GM23248 (cell line): ENCODE data around the gene CALHM2. TPM values are rescaled to one million over a fixed set of nuclear protein-coding genes. Genes with fewer than 3 reads are reported as not detected.

Source experiments
- DNase-seq: peaks from one replicate; pipeline ENCODE4 v3.0.0-alpha.2; 2015
- H2AFZ ChIP-seq: fragments of 200-600 bp; sonication (generic); 2 replicates; pipeline ENCODE4 v1.6.1; 2016; ENCODE audit warnings: antibody characterized with exemption
- H3F3A ChIP-seq: fragments of 200-600 bp; sonication (generic); 2 replicates; pipeline ENCODE4 v1.6.1; 2016; ENCODE audit warnings: mild to moderate bottlenecking, antibody characterized with exemption, mixed run types; ENCODE audit not compliant: insufficient read depth
- H3K27ac ChIP-seq: fragments of 200-600 bp; sonication (generic); 2 replicates; pipeline ENCODE4 v1.5.1; 2016; ENCODE audit warnings: mild to moderate bottlenecking
- H3K27me3 ChIP-seq: fragments of 200-600 bp; sonication (generic); replicated peaks from 2 replicates; pipeline ENCODE4 v1.6.1; 2016; ENCODE audit warnings: mild to moderate bottlenecking; ENCODE audit not compliant: insufficient read depth
- H3K36me3 ChIP-seq: fragments of 200-600 bp; sonication (generic); 2 replicates; pipeline ENCODE4 v1.6.1; 2016; ENCODE audit warnings: low read depth, mild to moderate bottlenecking
- H3K4me1 ChIP-seq: fragments of 200-600 bp; sonication (generic); 2 replicates; pipeline ENCODE4 v1.6.1; 2016; ENCODE audit warnings: mild to moderate bottlenecking; ENCODE audit not compliant: insufficient read depth
- H3K4me2 ChIP-seq: fragments of 200-600 bp; sonication (generic); one replicate; pipeline ENCODE4 v1.6.1; 2016; ENCODE audit warnings: mild to moderate bottlenecking; ENCODE audit not compliant: unreplicated experiment
- H3K4me3 ChIP-seq: fragments of 200-600 bp; sonication (generic); 2 replicates; pipeline ENCODE4 v1.5.1; 2016; ENCODE audit warnings: mild to moderate bottlenecking
- H3K79me2 ChIP-seq: fragments of 200-600 bp; sonication (generic); 2 replicates; pipeline ENCODE4 v1.6.1; 2016; ENCODE audit warnings: mild to moderate bottlenecking; ENCODE audit not compliant: insufficient read depth
- H3K9ac ChIP-seq: fragments of 200-600 bp; sonication (generic); 2 replicates; pipeline ENCODE4 v1.6.1; 2016; ENCODE audit warnings: mild to moderate bottlenecking
- H3K9me2 ChIP-seq: fragments of 200-600 bp; sonication (generic); 2 replicates; pipeline ENCODE4 v1.6.1; 2016; ENCODE audit warnings: mixed run types, mild to moderate bottlenecking, moderate library complexity; ENCODE audit not compliant: insufficient read depth
- H3K9me3 ChIP-seq: fragments of 200-600 bp; sonication (generic); one replicate; pipeline ENCODE4 v1.6.1; 2017; ENCODE audit warnings: low read depth
- H4K20me1 ChIP-seq: fragments of 200-600 bp; sonication (generic); 2 replicates; pipeline ENCODE4 v1.6.0; 2016; ENCODE audit not compliant: insufficient read depth
- EZH2 ChIP-seq: fragments of 200-600 bp; sonication (generic); IDR thresholded peaks from 2 replicates; pipeline ENCODE4 v1.6.1; 2018; ENCODE audit warnings: antibody characterized with exemption, mild to moderate bottlenecking; ENCODE audit not compliant: insufficient read depth, poor library complexity, severe bottlenecking
- EZH2phosphoT487 ChIP-seq: fragments of 200-600 bp; sonication (generic); IDR thresholded peaks from 2 replicates; pipeline ENCODE4 v1.6.1; 2018; ENCODE audit warnings: antibody characterized with exemption, moderate library complexity, mild to moderate bottlenecking, low read depth; ENCODE audit not compliant: insufficient read depth
- WGBS, 2 experiments: methylation state at CpG; one replicate each; pipeline ENCODE4 v1.1.6; 2015 to 2017; ENCODE audit warnings: low lambda C conversion rate in 2 of 2, low coverage in 1 of 2; ENCODE audit errors: missing lambda C conversion rate in 2 of 2; 5-methylcytosine and 5-hydroxymethylcytosine counted together
- in situ Hi-C: fragments of 300-500 bp; cut with MboI; formaldehyde crosslinking; loops from 2 replicates; pipeline ENCODE4 v1.15.0; 2020
- polyA plus RNA-seq: library from polyadenylated mRNA; unstranded; fragments of >200 nt; fragmentation: Nextera tagmentation; extraction: Ambion mirVana; gene quantifications from 2 replicates; pipeline ENCODE4 v1.2.1, GENCODE V29; 2016
- total RNA-seq: library from RNA; depleted of rRNA; stranded (reverse); fragments of >200 nt; shearing (Covaris generic); gene quantifications from 2 replicates; pipeline ENCODE4 v1.2.3, GENCODE V29; 2014

The CALHM2 gene
- total and polyA plus RNA-seq, 2 experiments from 2014 or later = 74.3 to 78.6 TPM

- Histone ChIP-seq H2AFZ (peak within 1 kb of the TSS; percentile 59), H3K27me3 (peaks cover 36% of the 10 kb centered on the region), H3F3A (peaks cover 11% of the 10 kb centered on the region), H3K9ac (0 out of 2 replicates have a peak within 1 kb of the TSS, but pooled peaks have one; percentile 25), H3K79me2 (no peaks in the 10 kb centered on the region), H3K4me2 (peak within 1 kb of the TSS; percentile 65), H3K9me3 (no peaks in the 10 kb centered on the region), H3K4me1 (peaks cover 12% of the 10 kb centered on the region), H3K27ac (no peak within 1 kb of the TSS), H3K36me3 (no peaks in the 10 kb centered on the region), H3K9me2 (no peaks in the 10 kb centered on the region), H4K20me1 (no peaks in the 10 kb centered on the region), H3K4me3 (peak within 1 kb of the TSS; percentile 66)
- WGBS, 2 experiments = 6 to 9% methylated on average over 31 to 48 of the region's 65 CpGs
- TF ChIP-seq EZH2phosphoT487 (no peak), EZH2 (no peak)
- in situ Hi-C loops = no loop called here
- DNase-seq = peak; percentile 60
Observed at GRCh38 chr10:103493362-103493915, 41.3 kb upstream of the CALHM2 start, which contains the start of gene NEURL1. TSS of gene NEURL1 (plus strand) at chr10:103493705. CDS start at chr10:103494388, 683 bp downstream.

- H3K4me1 ChIP-seq = peaks cover 12% of the 10 kb centered on the region
- H3F3A ChIP-seq = peaks cover 11% of the 10 kb centered on the region
- H3K27ac ChIP-seq = no peak overlapping the region
- H2AFZ ChIP-seq = no peak overlapping the region
- TF ChIP-seq EZH2 (no peak), EZH2phosphoT487 (no peak)
- peaks cover 35% of the 10 kb centered on the region for H3K27me3 ChIP-seq
- in situ Hi-C loops = no loop called here
- peak; percentile 21 for DNase-seq
- no peak overlapping the region; the same call in 1 of the 2 replicates for H3K4me3 ChIP-seq
- H3K9me3 ChIP-seq = no peaks in the 10 kb centered on the region
- no peaks in the 10 kb centered on the region for H3K9me2 ChIP-seq
- H4K20me1 ChIP-seq = no peaks in the 10 kb centered on the region
- H3K36me3 ChIP-seq = no peaks in the 10 kb centered on the region
- no peaks in the 10 kb centered on the region for H3K79me2 ChIP-seq
- 53 to 58% methylated on average over 5 of the region's 5 CpGs for WGBS, 2 experiments
- peak overlapping the region; percentile 65 for H3K4me2 ChIP-seq
- H3K9ac ChIP-seq = no peak overlapping the region
Observed at GRCh38 chr10:103492655-103493261, 40.6 kb upstream of the CALHM2 start.

- H3K79me2 ChIP-seq = no peaks in the 10 kb centered on the region
- peaks cover 12% of the 10 kb centered on the region for H3K4me1 ChIP-seq
- no peak overlapping the region for H3K9ac ChIP-seq
- TF ChIP-seq EZH2phosphoT487 = no peak
- TF ChIP-seq EZH2 = no peak
- H3K4me3 ChIP-seq = no peak overlapping the region
- no peaks in the 10 kb centered on the region for H3K9me2 ChIP-seq
- H3K27me3 ChIP-seq = peaks cover 26% of the 10 kb centered on the region
- WGBS, 2 experiments = 56 to 59% methylated on average over 7 of the region's 7 CpGs
- H4K20me1 ChIP-seq = no peaks in the 10 kb centered on the region
- peak overlapping the region; percentile 41 for H3K4me2 ChIP-seq
- H3K27ac ChIP-seq = no peak overlapping the region
- H3K9me3 ChIP-seq = no peaks in the 10 kb centered on the region
- no peak overlapping the region for H2AFZ ChIP-seq
- DNase-seq = peak; percentile 87
- no peaks in the 10 kb centered on the region for H3K36me3 ChIP-seq
- in situ Hi-C loops = no loop called here
- peaks cover 11% of the 10 kb centered on the region for H3F3A ChIP-seq
Observed at GRCh38 chr10:103491729-103492364, 39.7 kb upstream of the CALHM2 start.

GRCh38 chr10:103490986-103491314, 38.8 kb upstream of the CALHM2 start:
- no peaks in the 10 kb centered on the region for H4K20me1 ChIP-seq
- no peak overlapping the region for H3K27ac ChIP-seq
- H3K4me2 ChIP-seq = no peak overlapping the region
- H3K9me3 ChIP-seq = no peaks in the 10 kb centered on the region
- H3F3A ChIP-seq = peaks cover 11% of the 10 kb centered on the region
- no peak overlapping the region for H3K9ac ChIP-seq
- H3K4me3 ChIP-seq = no peak overlapping the region
- no peaks in the 10 kb centered on the region for H3K36me3 ChIP-seq
- no peak overlapping the region for H2AFZ ChIP-seq
- no peak for TF ChIP-seq EZH2phosphoT487
- H3K79me2 ChIP-seq = no peaks in the 10 kb centered on the region
- peaks cover 12% of the 10 kb centered on the region for H3K4me1 ChIP-seq
- in situ Hi-C loops = no loop called here
- peaks cover 17% of the 10 kb centered on the region for H3K27me3 ChIP-seq
- no peaks in the 10 kb centered on the region for H3K9me2 ChIP-seq
- DNase-seq = no peak
- 100% methylated on average over 1 of the region's 1 CpG for WGBS, 2 experiments
